NT2/D1 (cell line): Measurements from ENCODE around the gene GFRA4.

Source experiments
- DNase-seq: peaks from one replicate; pipeline ENCODE4 v3.0.0-alpha.2; 2011; ENCODE audit warnings: low read depth, low spot score
- H3K27me3 ChIP-seq: 2 replicates; pipeline ENCODE4 v1.6.0; 2011; ENCODE audit warnings: mild to moderate bottlenecking; ENCODE audit not compliant: insufficient read length, insufficient read depth
- H3K36me3 ChIP-seq: 2 replicates; pipeline ENCODE4 v1.6.1; 2011; ENCODE audit warnings: mild to moderate bottlenecking, low read length, mixed read lengths; ENCODE audit not compliant: insufficient read depth, insufficient read length
- H3K4me1 ChIP-seq: 2 replicates; pipeline ENCODE4 v1.5.1; 2011; ENCODE audit not compliant: insufficient read depth, insufficient read length
- H3K4me3 ChIP-seq: 2 replicates; pipeline ENCODE4 v1.5.1; 2011; ENCODE audit warnings: low read depth; ENCODE audit not compliant: insufficient read length
- H3K9ac ChIP-seq: 2 replicates; pipeline ENCODE4 v1.6.0; 2011; ENCODE audit warnings: low read depth; ENCODE audit not compliant: insufficient read length
- H3K9me3 ChIP-seq: 2 replicates; pipeline ENCODE4 v1.5.1; 2011; ENCODE audit warnings: mild to moderate bottlenecking, low read length; ENCODE audit not compliant: insufficient read depth
- SUZ12 ChIP-seq: IDR thresholded peaks from 2 replicates; pipeline ENCODE4 v1.6.1; 2011; ENCODE audit not compliant: insufficient read length, insufficient read depth; ENCODE audit errors: extremely low read depth
- YY1 ChIP-seq: IDR thresholded peaks from 2 replicates; pipeline ENCODE4 v1.6.1; 2011; ENCODE audit not compliant: insufficient read length, insufficient read depth
- ZNF274 ChIP-seq: IDR thresholded peaks from 2 replicates; pipeline ENCODE4 v1.6.1; 2011; ENCODE audit warnings: mild to moderate bottlenecking, low read depth, low read length

The GFRA4 gene

DNA sequence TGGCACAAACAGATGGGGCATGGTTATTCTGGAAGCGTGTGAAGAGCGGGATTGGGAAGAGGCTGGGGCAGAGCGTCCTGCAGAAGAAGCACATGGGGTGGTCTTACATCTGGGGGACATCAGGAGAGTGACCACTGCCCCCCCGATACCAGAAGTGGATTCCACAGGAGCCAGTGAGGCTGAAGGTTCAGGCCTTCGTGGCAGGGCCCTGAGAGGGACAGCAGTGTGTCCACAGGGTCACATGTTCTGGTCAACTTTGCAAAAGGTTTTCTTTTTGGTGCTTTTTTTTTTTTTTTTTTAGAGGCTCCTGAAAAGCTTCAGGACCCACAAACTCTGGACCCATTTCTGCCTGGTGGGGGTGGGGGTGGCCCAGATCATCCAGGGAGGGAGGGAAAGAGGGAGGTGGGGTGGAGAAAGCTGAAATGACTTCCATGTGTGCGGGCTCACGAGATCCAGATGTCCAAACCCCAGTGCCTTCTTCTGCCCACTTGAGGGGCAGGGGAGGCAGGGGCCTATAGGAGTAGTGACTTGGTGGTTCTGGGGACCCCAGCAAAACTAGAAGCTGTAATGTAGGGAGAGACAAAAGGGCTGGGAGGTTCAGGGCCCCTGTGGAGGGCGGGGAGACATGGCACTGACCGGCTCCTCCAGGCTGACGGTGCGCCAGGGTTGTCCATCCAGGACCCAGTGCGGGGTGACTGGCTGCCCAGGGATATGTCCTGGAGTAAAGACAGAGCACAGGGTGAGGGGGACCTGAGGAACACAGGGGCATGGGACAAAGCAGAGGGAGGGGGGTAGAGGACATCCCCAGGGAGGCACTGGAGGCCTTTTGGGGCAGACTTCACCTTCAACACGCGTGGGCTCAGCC is 15.9 kb upstream of the GFRA4 start:
- no peaks in the 10 kb centered on the region for H3K27me3 ChIP-seq
- no peak for TF ChIP-seq ZNF274
- TF ChIP-seq SUZ12: no peak
- no peak for TF ChIP-seq YY1
- no peaks in the 10 kb centered on the region for H3K9me3 ChIP-seq
- H3K4me3 ChIP-seq: no peak overlapping the region
- no peak for DNase-seq
- H3K36me3 ChIP-seq: peaks cover 21% of the 10 kb centered on the region
- peaks cover 27% of the 10 kb centered on the region for H3K4me1 ChIP-seq
- no peak overlapping the region for H3K9ac ChIP-seq

DNA sequence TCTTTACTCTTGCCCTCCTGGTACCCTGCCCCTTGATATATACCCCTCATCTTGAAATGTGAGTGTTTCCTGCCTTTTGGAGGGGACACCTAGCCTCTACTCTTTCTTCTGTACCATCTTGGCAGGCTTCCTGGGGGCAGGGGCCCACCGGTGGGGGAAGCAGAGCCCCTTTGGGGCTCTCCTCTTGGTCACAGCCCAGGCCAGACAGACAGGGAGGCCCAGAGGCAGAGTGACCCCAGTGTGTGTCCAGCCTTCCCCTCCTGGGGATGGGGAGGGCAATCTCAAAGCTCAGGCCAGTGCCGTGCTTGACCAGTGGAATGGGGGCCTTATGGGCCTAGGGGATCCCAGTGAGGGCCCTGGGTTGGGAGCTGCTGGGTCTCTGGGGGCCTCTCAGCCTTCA is 15.0 kb upstream of the GFRA4 start:
- no peaks in the 10 kb centered on the region for H3K9me3 ChIP-seq
- TF ChIP-seq SUZ12 (no peak), YY1 (no peak), ZNF274 (no peak)
- DNase-seq: no peak
- H3K27me3 ChIP-seq: no peaks in the 10 kb centered on the region
- no peak overlapping the region for H3K4me3 ChIP-seq
- H3K4me1 ChIP-seq: peaks cover 27% of the 10 kb centered on the region
- peaks cover 23% of the 10 kb centered on the region for H3K36me3 ChIP-seq
- H3K9ac ChIP-seq: no peak overlapping the region

DNA sequence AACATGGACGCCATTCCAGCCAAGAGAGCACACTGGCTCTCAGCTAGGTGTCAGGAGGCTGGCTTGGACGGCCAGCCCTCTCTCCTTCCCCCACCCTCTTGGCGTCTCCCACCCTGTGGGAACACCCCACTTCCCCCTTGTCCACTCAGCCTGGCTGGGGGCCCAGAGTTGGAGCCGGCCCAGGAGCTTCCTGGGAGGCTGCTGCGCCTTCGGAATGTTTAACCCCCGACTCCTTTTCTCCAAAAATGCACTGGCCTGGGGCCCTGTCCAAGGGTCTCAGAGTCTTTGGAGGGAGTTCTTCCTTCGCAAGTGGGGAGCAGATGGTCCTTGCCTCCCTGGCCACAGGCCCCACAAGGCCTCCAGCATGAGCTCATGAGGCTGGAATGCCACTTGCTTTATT is 14.5 kb upstream of the GFRA4 start:
- Histone ChIP-seq H3K9ac (no peak overlapping the region), H3K4me3 (no peak overlapping the region), H3K9me3 (no peaks in the 10 kb centered on the region), H3K4me1 (peaks cover 27% of the 10 kb centered on the region), H3K36me3 (peaks cover 23% of the 10 kb centered on the region), H3K27me3 (no peaks in the 10 kb centered on the region)
- no peak for DNase-seq
- TF ChIP-seq YY1 (no peak), ZNF274 (no peak), SUZ12 (no peak)

DNA sequence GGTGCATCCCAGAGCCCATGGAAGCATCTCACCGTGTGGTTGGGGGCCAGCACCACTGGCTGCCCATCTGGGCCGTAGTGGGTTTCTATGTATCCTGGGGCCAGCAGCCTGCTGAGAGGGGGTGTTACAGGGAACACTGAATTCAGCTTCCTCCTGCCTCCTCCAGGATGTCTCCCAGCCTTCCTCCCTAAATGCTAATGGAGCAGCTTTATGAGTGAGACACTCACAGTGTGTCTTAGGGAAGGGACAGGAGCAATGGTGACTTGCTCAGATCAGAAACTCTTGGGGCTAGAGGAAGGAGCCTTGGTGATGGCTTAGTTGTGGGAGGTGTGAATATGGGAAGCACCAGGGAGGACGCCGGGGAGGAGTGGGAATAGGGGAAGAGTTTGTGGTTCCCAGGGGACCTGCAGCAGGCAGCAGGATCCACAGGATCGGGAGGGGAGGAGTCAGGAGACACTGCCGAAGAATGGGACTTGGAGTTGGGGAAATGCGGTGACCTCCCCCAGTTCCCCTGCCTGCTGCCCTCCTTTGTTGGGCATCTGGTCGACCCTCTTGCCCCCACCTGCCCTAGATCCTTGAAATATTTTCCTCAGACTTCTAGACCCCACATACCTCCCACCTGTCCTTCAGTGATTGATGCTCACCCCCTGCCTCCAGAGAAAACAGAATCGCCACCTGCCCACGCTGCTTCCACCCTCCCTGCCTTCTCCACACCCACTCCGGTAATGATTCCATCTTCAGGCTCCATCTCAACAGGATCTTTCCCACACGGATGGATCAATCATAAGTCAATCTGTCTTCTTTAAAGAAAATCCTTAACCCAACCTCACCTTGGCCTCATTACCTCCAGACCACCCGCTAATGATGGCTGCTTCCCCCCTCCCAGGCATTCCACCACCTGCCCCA is 12.0 kb upstream of the GFRA4 start:
- peaks cover 43% of the 10 kb centered on the region for H3K36me3 ChIP-seq
- H3K4me3 ChIP-seq: no peak overlapping the region
- DNase-seq: no peak
- H3K9me3 ChIP-seq: no peaks in the 10 kb centered on the region
- peaks cover 24% of the 10 kb centered on the region for H3K4me1 ChIP-seq
- no peak for TF ChIP-seq YY1
- no peak for TF ChIP-seq SUZ12
- no peak for TF ChIP-seq ZNF274
- no peak overlapping the region for H3K9ac ChIP-seq
- H3K27me3 ChIP-seq: no peaks in the 10 kb centered on the region

DNA sequence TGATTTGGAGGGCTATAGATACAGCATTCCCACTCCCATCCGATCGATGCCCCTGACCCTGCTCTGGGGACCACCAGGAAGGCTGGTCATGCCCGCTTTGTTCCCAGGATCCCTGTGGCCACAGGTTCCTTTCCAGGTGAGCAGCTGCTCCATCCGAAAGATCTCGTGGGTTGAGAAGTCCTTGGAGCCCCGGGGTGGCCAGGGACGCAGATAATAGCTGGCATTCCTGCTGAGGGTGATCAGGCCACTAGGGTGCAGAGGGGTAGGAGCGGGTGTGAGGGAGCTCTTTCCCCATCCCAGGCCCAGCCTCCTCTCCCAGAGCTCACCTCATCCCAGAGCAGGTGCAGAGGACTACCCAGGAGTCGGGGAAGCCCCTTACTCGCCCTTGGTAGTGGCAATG is 11.2 kb upstream of the GFRA4 start:
- no peak for TF ChIP-seq ZNF274
- TF ChIP-seq YY1: no peak
- TF ChIP-seq SUZ12: no peak
- no peak for DNase-seq
- no peak overlapping the region for H3K4me3 ChIP-seq
- H3K27me3 ChIP-seq: no peaks in the 10 kb centered on the region
- peaks cover 17% of the 10 kb centered on the region for H3K4me1 ChIP-seq
- H3K36me3 ChIP-seq: peaks cover 46% of the 10 kb centered on the region
- H3K9ac ChIP-seq: no peak overlapping the region
- H3K9me3 ChIP-seq: no peaks in the 10 kb centered on the region

DNA sequence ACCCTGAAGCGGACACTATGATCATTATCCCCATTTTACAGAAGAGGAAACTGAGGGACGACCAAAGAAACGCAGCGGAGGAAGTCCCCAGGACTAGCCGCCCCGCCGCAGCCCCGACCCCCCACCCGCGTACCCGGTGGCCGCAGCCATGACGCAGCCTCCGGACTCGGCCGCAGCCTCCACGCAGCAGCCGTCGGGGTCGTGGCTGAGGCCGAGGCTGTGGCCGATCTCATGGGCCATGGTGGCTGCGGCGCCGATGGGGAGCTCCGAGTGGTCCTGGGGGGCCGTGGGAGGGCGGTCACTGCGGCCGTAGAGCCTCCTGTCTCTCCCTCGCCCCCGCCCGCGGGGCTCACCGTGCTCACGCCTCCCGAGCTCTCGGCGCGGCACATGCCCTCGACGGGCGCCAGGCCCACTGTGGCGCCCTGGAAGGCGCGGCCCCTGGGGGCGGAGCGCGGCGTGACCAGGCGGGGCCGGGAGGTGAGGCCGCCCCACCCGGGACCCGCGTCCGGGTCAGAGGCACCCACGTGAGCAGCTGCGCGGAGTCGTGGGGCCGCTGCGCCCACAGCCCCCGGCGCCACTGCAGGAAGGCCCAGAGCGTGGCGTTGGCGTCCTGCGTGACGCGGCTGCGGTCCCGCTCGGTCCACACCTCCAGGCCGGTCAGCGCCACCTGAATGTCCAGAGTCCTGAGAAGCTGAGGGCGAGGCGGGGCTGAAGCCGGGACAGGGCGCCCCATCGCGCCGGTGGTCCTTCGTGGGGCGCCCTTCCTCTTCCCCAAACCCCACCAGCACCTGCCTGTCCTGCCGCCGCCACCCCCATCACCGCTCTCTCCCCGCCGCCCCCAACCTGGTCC is 10.2 kb upstream of the GFRA4 start:
- DNase-seq: no peak
- H3K9ac ChIP-seq: no peak overlapping the region
- TF ChIP-seq SUZ12: no peak
- no peak for TF ChIP-seq ZNF274
- no peak for TF ChIP-seq YY1
- no peaks in the 10 kb centered on the region for H3K27me3 ChIP-seq
- H3K9me3 ChIP-seq: no peaks in the 10 kb centered on the region
- no peak overlapping the region for H3K4me3 ChIP-seq
- peaks cover 42% of the 10 kb centered on the region for H3K36me3 ChIP-seq
- peaks cover 15% of the 10 kb centered on the region for H3K4me1 ChIP-seq
